Gastroesophageal sphincter (tissue), 4 donors: ENCODE results near the gene GOLGA3. TPM values are rescaled to one million over a fixed set of nuclear protein-coding genes. Genes with fewer than 3 reads are reported as not detected.
"Not testable (repeated sequence)": the region's sequence is repeated elsewhere in the genome, so short reads cannot be mapped to it uniquely, and the experiment has no call there.

Experiments used
- ATAC-seq: fragments of 150-250 bp; one replicate; pipeline ENCODE4 v1.9.1; 2016; ENCODE audit warnings: mild to moderate bottlenecking, moderate library complexity
- H3K27ac ChIP-seq, 4 donors: fragments of 200-600 bp; sonication (generic) in 3 of 4; 1 replicate in 3 of 4; 2 replicates in 1 of 4; pipeline ENCODE4 v1.5.1; 2016 to 2019
- H3K27me3 ChIP-seq: fragments of 200-600 bp; sonication (generic); one replicate; pipeline ENCODE4 v1.5.1; 2019
- H3K36me3 ChIP-seq, 2 donors: fragments of 200-600 bp; sonication (generic); one replicate each; pipeline ENCODE4 v1.5.1; 2019; ENCODE audit warnings: control low read depth in 1 of 2
- H3K4me1 ChIP-seq, 3 donors: fragments of 200-600 bp; sonication (generic); 1 replicate in 2 of 3; 2 replicates in 1 of 3; pipeline ENCODE4 v1.5.1; 2016 to 2019; ENCODE audit warnings: control low read depth in 2 of 3
- H3K4me3 ChIP-seq, 2 donors: fragments of 200-600 bp; sonication (generic); one replicate each; pipeline ENCODE4 v1.5.1; 2019; ENCODE audit warnings: mild to moderate bottlenecking in 1 of 2, moderate library complexity in 1 of 2
- H3K9me3 ChIP-seq, 3 donors: fragments of 200-600 bp; sonication (generic); one replicate each; pipeline ENCODE4 v1.5.1; 2017 to 2019; ENCODE audit warnings: control low read depth in 2 of 3
- EP300 ChIP-seq: sonication (generic); formaldehyde crosslinking; IDR thresholded peaks from one replicate; pipeline ENCODE4 v1.6.1; 2017; ENCODE audit warnings: antibody characterized with exemption, mild to moderate bottlenecking
- POLR2A ChIP-seq, 2 donors: fragments of 450-650 bp; IDR thresholded peaks; one replicate each; pipeline ENCODE4 v1.6.1; 2017; ENCODE audit warnings: antibody characterized with exemption in 2 of 2, mild to moderate bottlenecking in 2 of 2, moderate library complexity in 1 of 2
- POLR2AphosphoS5 ChIP-seq: sonication (generic); formaldehyde crosslinking; IDR thresholded peaks from one replicate; pipeline ENCODE4 v1.6.1; 2017; ENCODE audit warnings: antibody characterized with exemption
- WGBS, 2 donors: methylation state at CpG; one replicate each; pipeline ENCODE4 v1.1.5; 2018; ENCODE audit warnings: low coverage in 1 of 2; 5-methylcytosine and 5-hydroxymethylcytosine counted together
- total RNA-seq, 4 donors: library from RNA; depleted of rRNA; stranded (reverse); fragments of >200 nt; gene quantifications; one replicate each; pipeline ENCODE4 v1.1.0, GENCODE V29; 2016
- TF ChIP-seq, protein P1 (sequence below), 4 experiments: fragments of 200-600 bp in 2 of 4; fragments of 450-650 bp in 2 of 4; sonication (generic) in 1 of 4; IDR thresholded peaks; one replicate each; pipeline ENCODE4 v1.5.1; 2017 to 2019; ENCODE audit warnings: antibody characterized with exemption in 4 of 4, mild to moderate bottlenecking in 2 of 4, moderate library complexity in 2 of 4

Gene GOLGA3
- total RNA-seq, 4 donors from 2014 or later = 54.8 to 126 (median 74.1) TPM

DNA sequence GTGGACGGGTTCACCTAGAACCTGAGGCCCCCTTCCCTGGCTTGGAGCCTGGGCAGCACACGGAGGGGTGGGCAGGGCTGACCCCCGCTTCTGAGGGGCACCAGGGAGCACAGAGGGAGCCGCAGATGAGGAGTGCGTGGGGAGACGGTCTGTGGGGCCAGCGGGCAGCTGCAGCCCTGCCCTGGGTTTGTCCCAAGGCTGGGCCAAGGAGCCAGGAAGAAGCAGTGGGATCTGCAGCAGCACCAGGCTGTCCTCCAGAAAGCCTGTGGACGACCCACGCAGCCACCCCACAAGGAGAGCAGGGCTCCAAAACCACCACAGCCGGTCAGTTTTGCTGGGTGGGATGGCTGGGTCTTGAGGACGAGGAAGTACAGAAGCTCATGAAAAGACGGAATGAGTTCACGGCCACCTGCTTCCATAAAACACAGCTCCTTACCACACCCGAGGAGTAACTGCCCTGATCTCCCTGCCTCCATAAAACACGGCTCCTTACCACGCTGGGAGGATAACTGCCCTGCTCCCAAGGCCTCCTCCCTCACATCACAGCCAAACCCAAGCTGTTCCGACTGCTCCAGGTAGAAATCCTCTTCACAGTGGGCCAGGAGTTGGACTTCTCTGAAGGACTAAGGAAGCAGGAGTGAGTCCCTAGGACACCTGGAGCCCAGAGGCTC is 9.9 kb upstream of the GOLGA3 start:
- ATAC-seq = no peak
- Histone ChIP-seq H3K4me1 (peaks cover 0 to 17% (median 4%) of the 10 kb centered on the region in 3 donors), H3K27ac (peak overlapping the region in 3 of 4 donors; percentile 59 to 67 (median 61)), H3K27me3 (no peaks in the 10 kb centered on the region), H3K36me3 (peaks cover 0 to 64% of the 10 kb centered on the region in 2 donors), H3K9me3 (no peaks in the 10 kb centered on the region), H3K4me3 (no peak overlapping the region)
- no peak for TF ChIP-seq POLR2A (IDR thresholded peaks at IDR 0.05)
- TF ChIP-seq POLR2AphosphoS5 = no peak
- TF ChIP-seq EP300 = no peak
- TF ChIP-seq, protein P1, sequence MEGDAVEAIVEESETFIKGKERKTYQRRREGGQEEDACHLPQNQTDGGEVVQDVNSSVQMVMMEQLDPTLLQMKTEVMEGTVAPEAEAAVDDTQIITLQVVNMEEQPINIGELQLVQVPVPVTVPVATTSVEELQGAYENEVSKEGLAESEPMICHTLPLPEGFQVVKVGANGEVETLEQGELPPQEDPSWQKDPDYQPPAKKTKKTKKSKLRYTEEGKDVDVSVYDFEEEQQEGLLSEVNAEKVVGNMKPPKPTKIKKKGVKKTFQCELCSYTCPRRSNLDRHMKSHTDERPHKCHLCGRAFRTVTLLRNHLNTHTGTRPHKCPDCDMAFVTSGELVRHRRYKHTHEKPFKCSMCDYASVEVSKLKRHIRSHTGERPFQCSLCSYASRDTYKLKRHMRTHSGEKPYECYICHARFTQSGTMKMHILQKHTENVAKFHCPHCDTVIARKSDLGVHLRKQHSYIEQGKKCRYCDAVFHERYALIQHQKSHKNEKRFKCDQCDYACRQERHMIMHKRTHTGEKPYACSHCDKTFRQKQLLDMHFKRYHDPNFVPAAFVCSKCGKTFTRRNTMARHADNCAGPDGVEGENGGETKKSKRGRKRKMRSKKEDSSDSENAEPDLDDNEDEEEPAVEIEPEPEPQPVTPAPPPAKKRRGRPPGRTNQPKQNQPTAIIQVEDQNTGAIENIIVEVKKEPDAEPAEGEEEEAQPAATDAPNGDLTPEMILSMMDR (IDR thresholded peaks at IDR 0.05) = no peak
- 70% methylated on average over 2 of the region's 17 CpGs; no CpG with 5 or more reads in 1 of the 2 donors for WGBS, 2 donors

DNA sequence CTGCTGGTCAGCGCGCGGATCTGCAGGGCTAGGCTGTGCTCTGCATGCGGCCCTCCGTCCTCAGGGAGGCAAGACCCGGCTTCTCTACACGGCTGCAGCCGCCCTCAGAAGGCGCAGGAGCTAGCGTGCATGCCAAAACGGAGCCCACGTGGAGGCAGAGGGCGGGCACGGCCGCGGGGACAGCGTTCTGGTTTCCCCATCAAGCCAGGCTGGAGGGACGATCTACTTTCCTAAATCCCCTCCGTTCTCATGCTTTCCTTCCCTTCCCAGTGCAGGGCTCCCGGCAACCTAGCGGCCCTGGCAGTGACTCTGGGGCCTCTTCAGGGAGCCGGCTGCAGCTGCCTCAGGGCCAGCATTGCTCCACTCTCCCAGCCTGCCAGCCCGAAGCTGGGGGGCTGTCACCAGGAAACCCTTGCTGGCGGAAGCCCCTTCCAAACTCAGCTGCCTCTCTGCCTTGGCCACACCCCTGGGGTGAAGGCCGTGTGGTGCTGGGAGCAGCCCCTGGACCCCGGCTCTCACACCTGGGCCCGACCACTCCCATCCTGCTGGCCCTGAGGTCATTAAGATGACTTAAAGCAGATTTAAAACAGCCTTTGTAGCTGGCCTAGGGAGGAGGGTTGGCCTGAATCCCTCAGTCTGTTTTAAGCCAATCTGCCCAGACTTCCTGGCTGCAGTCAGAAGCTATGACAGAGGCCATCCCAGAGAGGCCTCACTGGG is 9.2 kb upstream of the GOLGA3 start:
- peaks cover 0 to 17% (median 4%) of the 10 kb centered on the region in 3 donors for H3K4me1 ChIP-seq
- H3K27me3 ChIP-seq = no peaks in the 10 kb centered on the region
- TF ChIP-seq POLR2AphosphoS5 = no peak
- no peak for TF ChIP-seq POLR2A (IDR thresholded peaks at IDR 0.05)
- TF ChIP-seq, protein P1 (IDR thresholded peaks at IDR 0.05) = no peak
- no peak for TF ChIP-seq EP300
- H3K4me3 ChIP-seq = no peak overlapping the region
- no peaks in the 10 kb centered on the region for H3K9me3 ChIP-seq
- peaks cover 0 to 64% of the 10 kb centered on the region in 2 donors for H3K36me3 ChIP-seq
- peak overlapping the region in 3 of 4 donors; percentile 59 to 67 (median 61) for H3K27ac ChIP-seq
- peak; percentile 76 for ATAC-seq
- no CpG with 5 or more reads among the region's 27 CpGs for WGBS, 2 donors

DNA sequence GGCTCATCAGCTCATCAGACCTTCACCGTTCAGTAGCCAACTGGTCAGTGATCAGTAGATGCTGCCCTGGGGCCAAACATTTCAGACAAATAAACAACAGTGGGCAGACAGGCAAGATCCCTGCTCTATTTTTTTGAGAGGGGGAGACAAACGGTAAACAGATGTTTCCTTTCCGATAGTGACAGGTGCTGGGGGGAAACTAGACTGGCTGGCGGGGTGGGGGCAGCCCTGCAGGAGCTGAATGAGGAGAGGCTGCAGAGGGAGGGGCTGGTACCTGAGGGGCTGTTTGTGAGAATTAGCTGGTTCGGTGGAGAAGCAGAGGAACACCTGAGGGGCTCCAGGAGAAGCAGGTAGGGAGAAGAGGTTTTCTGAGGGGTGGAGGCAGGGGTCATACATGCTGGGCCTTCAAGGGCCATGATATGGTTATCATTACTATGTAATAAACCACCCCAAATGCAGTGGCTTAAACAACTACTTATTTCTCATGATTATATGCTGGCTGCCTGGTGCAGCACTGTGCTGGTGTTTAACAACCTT is 8.2 kb upstream of the GOLGA3 start:
- 14 to 53% methylated on average over 2 to 3 of the region's 5 CpGs for WGBS, 2 donors
- H3K4me3 ChIP-seq = no peak overlapping the region
- no peak for ATAC-seq
- H3K27ac ChIP-seq = no peak overlapping the region
- peaks cover 0 to 17% (median 4%) of the 10 kb centered on the region in 3 donors for H3K4me1 ChIP-seq
- TF ChIP-seq, protein P1 (IDR thresholded peaks at IDR 0.05) = no peak
- no peak for TF ChIP-seq EP300
- no peak for TF ChIP-seq POLR2AphosphoS5
- TF ChIP-seq POLR2A (IDR thresholded peaks at IDR 0.05) = no peak
- H3K27me3 ChIP-seq = no peaks in the 10 kb centered on the region
- peaks cover 0 to 61% of the 10 kb centered on the region in 2 donors for H3K36me3 ChIP-seq
- H3K9me3 ChIP-seq = no peaks in the 10 kb centered on the region

- not testable (repeated sequence) for H3K27ac ChIP-seq, ATAC-seq, H3K9me3 ChIP-seq, H3K27me3 ChIP-seq, H3K4me3 ChIP-seq
- no CpG with 5 or more reads among the region's 30 CpGs for WGBS, 2 donors
- H3K36me3 ChIP-seq = peaks cover 0 to 57% of the 10 kb centered on the region in 2 donors
- H3K4me1 ChIP-seq = peaks cover 0 to 17% (median 4%) of the 10 kb centered on the region in 3 donors
Observed at GRCh38 chr12:132836230-132836629, 7.6 kb upstream of the GOLGA3 start.

GRCh38 chr12:132835076-132836025 is 6.7 kb upstream of the GOLGA3 start:
- H3K4me3 ChIP-seq = no peak overlapping the region
- no peaks in the 10 kb centered on the region for H3K27me3 ChIP-seq
- H3K27ac ChIP-seq = no peak overlapping the region
- H3K36me3 ChIP-seq = peaks cover 0 to 48% of the 10 kb centered on the region in 2 donors
- H3K4me1 ChIP-seq = peaks cover 0 to 17% (median 4%) of the 10 kb centered on the region in 3 donors
- TF ChIP-seq, protein P1 (IDR thresholded peaks at IDR 0.05) = no peak
- TF ChIP-seq POLR2AphosphoS5 (no peak), EP300 (no peak), POLR2A (IDR thresholded peaks at IDR 0.05) (no peak)
- 95 to 96% methylated on average over 4 to 11 of the region's 42 CpGs for WGBS, 2 donors
- H3K9me3 ChIP-seq = no peaks in the 10 kb centered on the region
- ATAC-seq = no peak
